ENCODE results near the gene CGN.

Gene CGN

DNA sequence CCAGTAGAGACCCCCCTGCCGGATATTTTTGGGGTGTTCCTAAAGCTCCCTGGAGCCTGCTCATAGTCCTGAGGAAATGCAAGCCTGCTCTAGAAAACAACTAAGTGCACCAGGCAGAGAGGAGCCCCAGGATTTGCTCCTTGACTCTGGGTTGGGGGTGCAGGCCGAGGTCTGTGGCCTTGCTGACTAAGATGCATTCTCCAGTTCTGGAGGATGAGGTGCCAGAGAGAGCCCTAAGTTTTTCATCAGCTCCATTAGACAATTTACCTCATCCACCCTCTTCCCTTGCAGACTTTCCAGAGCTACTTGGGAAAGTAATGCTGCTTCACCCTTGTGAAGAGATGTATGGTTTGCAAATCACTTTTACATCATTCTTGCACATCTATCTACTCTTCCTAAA lies 38.0 kb downstream of the CGN start:
- TF ChIP-seq, protein P1, sequence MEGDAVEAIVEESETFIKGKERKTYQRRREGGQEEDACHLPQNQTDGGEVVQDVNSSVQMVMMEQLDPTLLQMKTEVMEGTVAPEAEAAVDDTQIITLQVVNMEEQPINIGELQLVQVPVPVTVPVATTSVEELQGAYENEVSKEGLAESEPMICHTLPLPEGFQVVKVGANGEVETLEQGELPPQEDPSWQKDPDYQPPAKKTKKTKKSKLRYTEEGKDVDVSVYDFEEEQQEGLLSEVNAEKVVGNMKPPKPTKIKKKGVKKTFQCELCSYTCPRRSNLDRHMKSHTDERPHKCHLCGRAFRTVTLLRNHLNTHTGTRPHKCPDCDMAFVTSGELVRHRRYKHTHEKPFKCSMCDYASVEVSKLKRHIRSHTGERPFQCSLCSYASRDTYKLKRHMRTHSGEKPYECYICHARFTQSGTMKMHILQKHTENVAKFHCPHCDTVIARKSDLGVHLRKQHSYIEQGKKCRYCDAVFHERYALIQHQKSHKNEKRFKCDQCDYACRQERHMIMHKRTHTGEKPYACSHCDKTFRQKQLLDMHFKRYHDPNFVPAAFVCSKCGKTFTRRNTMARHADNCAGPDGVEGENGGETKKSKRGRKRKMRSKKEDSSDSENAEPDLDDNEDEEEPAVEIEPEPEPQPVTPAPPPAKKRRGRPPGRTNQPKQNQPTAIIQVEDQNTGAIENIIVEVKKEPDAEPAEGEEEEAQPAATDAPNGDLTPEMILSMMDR (IDR thresholded peaks at IDR 0.05; ENCODE audit: low read depth, low read length): no peak
- DNase-seq (ENCODE audit: extremely low read depth, low read depth): no peak

GRCh38 chr1:151553659-151554058 lies 42.5 kb downstream of the CGN start:
- TF ChIP-seq, protein P1 (IDR thresholded peaks at IDR 0.05; ENCODE audit: low read depth, low read length): no peak
- DNase-seq (ENCODE audit: extremely low read depth, low read depth): no peak

DNA sequence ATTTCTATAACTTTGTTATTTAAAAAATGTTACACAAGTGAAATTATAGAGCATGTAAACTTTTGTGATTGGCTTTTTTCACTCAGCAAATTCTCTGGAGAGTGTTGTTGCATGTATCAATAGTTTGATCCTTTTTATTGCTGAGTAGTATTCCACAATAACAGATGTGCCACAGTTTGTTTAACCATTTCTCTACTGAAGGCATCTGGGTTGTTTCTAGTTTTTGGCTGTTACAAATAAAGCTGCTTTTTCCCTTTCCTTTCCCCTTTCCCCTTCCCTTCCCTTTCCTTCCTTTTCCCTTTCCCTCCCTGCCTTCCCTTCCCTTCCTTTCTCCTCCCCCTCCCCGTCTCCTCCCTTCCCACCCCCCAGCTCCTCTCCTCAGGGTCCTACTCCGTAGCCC lies 44.9 kb downstream of the CGN start:
- TF ChIP-seq, protein P1 (IDR thresholded peaks at IDR 0.05; ENCODE audit: low read depth, low read length): no peak

DNA sequence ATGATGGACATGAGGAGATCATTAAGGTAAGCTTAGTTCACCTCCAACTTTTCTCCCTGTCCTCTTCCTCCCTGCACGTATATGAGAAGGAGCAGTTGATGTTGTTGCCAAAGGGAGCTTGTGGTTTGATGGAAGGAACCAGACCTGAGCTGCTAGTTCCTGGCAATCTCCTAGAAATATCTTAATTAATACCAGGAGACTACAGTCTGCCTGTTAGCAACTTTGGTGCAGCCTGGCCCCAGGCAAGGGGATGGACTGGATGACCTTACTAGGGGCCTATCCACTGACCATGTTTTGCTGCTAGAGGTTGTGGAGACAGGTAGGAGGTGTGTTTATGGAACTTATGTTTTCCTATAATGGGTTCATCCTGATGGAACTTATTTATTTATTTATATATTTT lies 51.5 kb downstream of the CGN start:
- DNase-seq (ENCODE audit: extremely low read depth, low read depth): no peak
- TF ChIP-seq, protein P1 (IDR thresholded peaks at IDR 0.05; ENCODE audit: low read depth, low read length): no peak

More for the DNA sequence above, 44.9 kb downstream of the CGN start:
- no peak for DNase-seq (ENCODE audit: extremely low read depth, low read depth)

- TF ChIP-seq, protein P1 (IDR thresholded peaks at IDR 0.05; ENCODE audit: low read depth, low read length): no peak
- DNase-seq (ENCODE audit: extremely low read depth, low read depth): no peak
Measured at GRCh38 chr1:151563376-151563775, 52.2 kb downstream of the CGN start.

DNA sequence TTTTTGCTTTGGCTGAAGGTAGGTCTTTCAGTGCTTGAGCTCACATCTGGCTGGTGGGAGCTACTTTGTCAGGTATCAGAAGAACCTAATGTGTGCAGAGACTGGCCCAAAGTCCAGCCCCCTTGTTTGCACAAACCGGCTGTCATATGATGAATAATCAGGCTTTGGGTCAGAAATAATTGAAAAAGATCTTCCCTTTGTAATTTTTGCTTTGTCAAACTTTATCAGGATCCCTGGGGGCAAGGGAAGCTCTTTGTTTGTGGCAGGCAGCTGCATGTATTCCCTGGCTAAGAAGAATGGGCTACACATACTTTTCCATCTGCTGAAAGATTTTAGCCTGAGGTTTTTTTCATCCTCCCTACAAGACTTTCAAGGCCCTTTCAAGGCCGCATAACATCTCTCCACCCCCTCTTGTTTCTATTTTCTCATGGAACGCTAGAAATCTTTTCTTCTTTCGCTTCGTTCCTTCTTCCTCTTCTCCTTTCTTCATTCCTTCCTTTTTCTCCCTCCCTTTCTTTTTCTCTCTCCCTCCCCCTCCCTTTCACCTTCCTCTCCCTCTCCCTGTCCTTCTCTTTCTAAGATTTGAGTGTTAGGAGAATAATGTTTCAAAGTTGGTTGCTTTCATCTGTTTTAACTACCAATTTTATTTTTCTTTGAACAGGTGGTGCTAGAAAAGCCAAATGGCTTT lies 54.5 kb downstream of the CGN start:
- TF ChIP-seq, protein P1 (IDR thresholded peaks at IDR 0.05; ENCODE audit: low read depth, low read length): no peak
- no peak for DNase-seq (ENCODE audit: extremely low read depth, low read depth)

GRCh38 chr1:151568626-151569088 lies 57.5 kb downstream of the CGN start:
- DNase-seq (ENCODE audit: extremely low read depth, low read depth): no peak
- TF ChIP-seq, protein P1 (IDR thresholded peaks at IDR 0.05; ENCODE audit: low read depth, low read length): no peak
